ENCODE measurements around the gene C5orf22. TPM values are rescaled to one million over a fixed set of nuclear protein-coding genes. Genes with fewer than 3 reads are reported as not detected.
"Not testable (repeated sequence)": the region's sequence is repeated elsewhere in the genome, so short reads cannot be mapped to it uniquely, and the experiment has no call there.

Gene C5orf22
- total RNA-seq, 6 donors from 2014 or later: 13.3 to 21.9 (median 17.9) TPM

DNA sequence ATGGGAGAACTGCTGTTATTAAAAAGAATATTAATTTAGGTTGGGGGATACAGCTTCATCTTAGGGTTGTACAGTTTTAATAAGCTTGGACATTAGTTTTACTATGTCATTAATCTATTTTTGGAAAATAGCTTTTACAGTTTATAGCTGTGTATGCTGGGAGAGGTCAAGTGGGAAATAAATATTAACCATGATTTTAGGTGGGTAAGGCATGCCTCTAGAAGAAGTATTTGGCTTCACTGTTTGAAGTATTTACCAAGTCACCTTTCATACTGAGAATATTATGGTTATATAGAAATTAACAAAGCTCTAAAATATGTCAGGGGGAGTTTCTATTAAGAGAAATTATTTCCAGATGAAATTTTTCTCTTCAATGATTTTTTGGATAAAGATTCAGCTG lies 5.2 kb downstream of the C5orf22 start:
- DNase-seq (no peak), ATAC-seq (ENCODE audit: low FRiP score in 2 of 2) (no peak)
- TF ChIP-seq, protein P1, sequence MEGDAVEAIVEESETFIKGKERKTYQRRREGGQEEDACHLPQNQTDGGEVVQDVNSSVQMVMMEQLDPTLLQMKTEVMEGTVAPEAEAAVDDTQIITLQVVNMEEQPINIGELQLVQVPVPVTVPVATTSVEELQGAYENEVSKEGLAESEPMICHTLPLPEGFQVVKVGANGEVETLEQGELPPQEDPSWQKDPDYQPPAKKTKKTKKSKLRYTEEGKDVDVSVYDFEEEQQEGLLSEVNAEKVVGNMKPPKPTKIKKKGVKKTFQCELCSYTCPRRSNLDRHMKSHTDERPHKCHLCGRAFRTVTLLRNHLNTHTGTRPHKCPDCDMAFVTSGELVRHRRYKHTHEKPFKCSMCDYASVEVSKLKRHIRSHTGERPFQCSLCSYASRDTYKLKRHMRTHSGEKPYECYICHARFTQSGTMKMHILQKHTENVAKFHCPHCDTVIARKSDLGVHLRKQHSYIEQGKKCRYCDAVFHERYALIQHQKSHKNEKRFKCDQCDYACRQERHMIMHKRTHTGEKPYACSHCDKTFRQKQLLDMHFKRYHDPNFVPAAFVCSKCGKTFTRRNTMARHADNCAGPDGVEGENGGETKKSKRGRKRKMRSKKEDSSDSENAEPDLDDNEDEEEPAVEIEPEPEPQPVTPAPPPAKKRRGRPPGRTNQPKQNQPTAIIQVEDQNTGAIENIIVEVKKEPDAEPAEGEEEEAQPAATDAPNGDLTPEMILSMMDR (IDR thresholded peaks at IDR 0.05): no peak
- TF ChIP-seq POLR2A (IDR thresholded peaks at IDR 0.05): no peak
- TF ChIP-seq POLR2AphosphoS5 (IDR thresholded peaks at IDR 0.05): no peak
- TF ChIP-seq EP300 (IDR thresholded peaks at IDR 0.05): no peak
- Histone ChIP-seq H3K9me3 (no peaks in the 10 kb centered on the region), H3K36me3 (peaks cover 22 to 83% (median 36%) of the 10 kb centered on the region in 4 donors), H3K27me3 (no peaks in the 10 kb centered on the region), H3K4me1 (peaks cover 11 to 16% (median 14%) of the 10 kb centered on the region in 4 donors), H3K4me3 (no peak overlapping the region), H3K27ac (no peak overlapping the region)

DNA sequence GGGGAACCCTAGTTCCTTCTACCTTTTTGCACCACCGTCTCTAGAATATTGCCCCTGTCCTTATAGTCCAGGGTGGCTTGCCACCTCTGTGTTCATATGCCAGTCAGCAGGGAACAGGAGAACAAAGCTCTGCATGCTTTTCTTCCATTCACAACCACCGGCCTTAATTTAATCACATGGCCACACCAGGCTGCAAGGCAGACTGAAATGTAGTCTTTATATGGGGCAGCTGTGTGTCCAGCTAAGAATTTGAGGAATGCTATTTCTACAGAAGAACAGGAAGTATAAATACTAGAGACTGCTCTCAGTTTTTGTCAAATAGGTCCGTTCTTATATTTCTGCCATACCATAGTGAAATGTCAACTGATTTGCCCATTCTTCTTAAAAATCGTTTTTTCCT lies 5.8 kb downstream of the C5orf22 start:
- H3K27me3 ChIP-seq: no peaks in the 10 kb centered on the region
- peaks cover 22 to 88% (median 39%) of the 10 kb centered on the region in 4 donors for H3K36me3 ChIP-seq

DNA sequence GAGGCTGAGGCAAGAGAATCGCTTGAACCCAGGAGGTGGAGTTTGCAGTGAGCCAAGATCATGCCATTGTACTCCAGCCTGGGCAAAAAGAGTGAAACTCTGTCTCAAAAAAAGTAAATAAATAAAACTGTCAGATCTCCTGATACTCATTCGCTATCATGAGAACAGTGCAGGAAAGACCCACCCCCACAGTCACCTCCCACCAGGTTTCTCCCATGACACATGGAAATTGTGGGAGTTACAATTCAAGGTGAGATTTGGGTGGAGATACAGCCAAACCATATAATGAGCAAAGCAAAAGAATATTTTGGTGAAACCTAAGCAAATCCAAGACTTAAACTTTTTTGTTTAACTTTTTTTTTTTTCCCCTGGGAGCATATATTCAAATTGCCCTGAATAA lies 17.0 kb downstream of the C5orf22 start:
- not testable (repeated sequence) for H3K27ac ChIP-seq; H3K27me3 ChIP-seq; H3K9me3 ChIP-seq; ATAC-seq (ENCODE audit: low FRiP score in 2 of 2); H3K4me3 ChIP-seq; DNase-seq; H3K4me1 ChIP-seq
- H3K36me3 ChIP-seq: peaks cover 15 to 86% (median 63%) of the 10 kb centered on the region in 4 donors
- 95% methylated on average over 2 of the region's 2 CpGs for WGBS, 2 donors

More for the DNA sequence above, 5.8 kb downstream of the C5orf22 start:
- ATAC-seq (ENCODE audit: low FRiP score in 2 of 2) (no peak), DNase-seq (no peak)
- H3K9me3 ChIP-seq: no peaks in the 10 kb centered on the region
- H3K4me1 ChIP-seq: peaks cover 9 to 14% (median 12%) of the 10 kb centered on the region in 4 donors
- TF ChIP-seq POLR2A (IDR thresholded peaks at IDR 0.05): no peak
- TF ChIP-seq EP300 (IDR thresholded peaks at IDR 0.05): no peak
- TF ChIP-seq POLR2AphosphoS5 (IDR thresholded peaks at IDR 0.05): no peak
- TF ChIP-seq, protein P1 (IDR thresholded peaks at IDR 0.05): no peak
- no peak overlapping the region for H3K4me3 ChIP-seq
- H3K27ac ChIP-seq: no peak overlapping the region
- WGBS, 2 donors: 59 to 68% methylated on average over 4 of the region's 4 CpGs

DNA sequence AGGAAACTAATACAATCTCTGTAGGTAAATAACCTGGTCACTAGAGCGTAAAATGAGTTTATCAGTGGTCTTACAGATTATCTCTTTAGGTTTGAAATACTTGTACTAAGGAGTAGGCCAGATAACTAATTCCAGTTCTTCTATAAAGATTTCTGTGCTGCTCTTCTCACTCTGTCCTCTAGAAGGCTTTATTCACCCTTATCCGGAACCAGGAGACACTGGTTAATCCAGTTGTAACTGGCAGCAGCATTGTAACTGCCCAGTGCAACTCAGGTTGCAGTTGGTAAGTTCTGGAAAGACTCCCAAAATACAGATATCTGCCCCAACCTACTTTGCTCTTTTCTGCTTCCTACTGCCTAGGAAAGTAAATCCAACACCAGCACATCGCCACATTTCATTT lies 19.8 kb downstream of the C5orf22 start:
- DNase-seq (no peak), ATAC-seq (ENCODE audit: low FRiP score in 2 of 2) (no peak)
- 95 to 96% methylated on average over 3 of the region's 3 CpGs for WGBS, 2 donors
- no peak for TF ChIP-seq POLR2AphosphoS5 (IDR thresholded peaks at IDR 0.05)
- no peak for TF ChIP-seq POLR2A (IDR thresholded peaks at IDR 0.05)
- no peak for TF ChIP-seq EP300 (IDR thresholded peaks at IDR 0.05)
- TF ChIP-seq, protein P1 (IDR thresholded peaks at IDR 0.05): no peak
- H3K27me3 ChIP-seq: no peaks in the 10 kb centered on the region
- no peak overlapping the region for H3K27ac ChIP-seq
- H3K4me1 ChIP-seq: no peaks in the 10 kb centered on the region
- no peak overlapping the region for H3K4me3 ChIP-seq
- peaks cover 9 to 85% (median 62%) of the 10 kb centered on the region in 4 donors for H3K36me3 ChIP-seq
- no peaks in the 10 kb centered on the region for H3K9me3 ChIP-seq

DNA sequence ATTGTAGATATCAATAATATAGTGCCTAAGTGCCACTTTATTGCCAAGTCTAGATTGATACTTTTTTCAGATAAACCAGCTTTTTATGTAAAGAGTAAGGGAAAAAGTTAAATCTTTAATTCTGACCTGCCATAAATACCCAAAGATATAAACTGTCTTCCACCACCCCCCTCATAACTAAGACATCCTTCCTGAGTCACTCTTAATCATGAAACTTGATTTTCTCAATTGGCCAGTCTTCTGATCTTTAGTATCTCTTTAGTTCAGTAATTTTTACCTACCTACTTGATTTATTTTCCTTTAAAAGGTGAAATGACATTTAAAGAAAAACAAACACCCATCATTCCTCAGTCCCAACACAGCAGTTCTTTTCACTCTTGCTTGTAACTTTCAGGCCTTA lies 21.8 kb downstream of the C5orf22 start:
- no peaks in the 10 kb centered on the region for H3K4me1 ChIP-seq
- TF ChIP-seq, protein P1 (IDR thresholded peaks at IDR 0.05): no peak
- TF ChIP-seq EP300 (IDR thresholded peaks at IDR 0.05): no peak
- no peak for TF ChIP-seq POLR2A (IDR thresholded peaks at IDR 0.05)
- TF ChIP-seq POLR2AphosphoS5 (IDR thresholded peaks at IDR 0.05): no peak
- no peaks in the 10 kb centered on the region for H3K9me3 ChIP-seq
- ATAC-seq (ENCODE audit: low FRiP score in 2 of 2): no peak
- H3K27me3 ChIP-seq: no peaks in the 10 kb centered on the region
- H3K36me3 ChIP-seq: peaks cover 9 to 69% (median 46%) of the 10 kb centered on the region in 4 donors
- no peak for DNase-seq
- no peak overlapping the region for H3K27ac ChIP-seq
- H3K4me3 ChIP-seq: no peak overlapping the region

All from upper lobe of left lung (tissue), 6 donors.